Sigmoid colon (tissue), 4 donors: Measurements from ENCODE around the gene LEMD2.

Source experiments
- POLR2AphosphoS5 ChIP-seq, 4 donors: sonication (generic); formaldehyde crosslinking; IDR thresholded peaks; one replicate each; pipeline ENCODE4 v1.6.1; 2017; ENCODE audit warnings: antibody characterized with exemption in 4 of 4
- TF ChIP-seq, protein P1 (sequence below), 4 experiments: fragments of 450-650 bp in 3 of 4; fragments of 200-600 bp in 1 of 4; IDR thresholded peaks; one replicate each; pipeline ENCODE4 v1.5.1; 2016 to 2019; ENCODE audit warnings: antibody characterized with exemption in 4 of 4, mild to moderate bottlenecking in 3 of 4, moderate library complexity in 2 of 4

DNA sequence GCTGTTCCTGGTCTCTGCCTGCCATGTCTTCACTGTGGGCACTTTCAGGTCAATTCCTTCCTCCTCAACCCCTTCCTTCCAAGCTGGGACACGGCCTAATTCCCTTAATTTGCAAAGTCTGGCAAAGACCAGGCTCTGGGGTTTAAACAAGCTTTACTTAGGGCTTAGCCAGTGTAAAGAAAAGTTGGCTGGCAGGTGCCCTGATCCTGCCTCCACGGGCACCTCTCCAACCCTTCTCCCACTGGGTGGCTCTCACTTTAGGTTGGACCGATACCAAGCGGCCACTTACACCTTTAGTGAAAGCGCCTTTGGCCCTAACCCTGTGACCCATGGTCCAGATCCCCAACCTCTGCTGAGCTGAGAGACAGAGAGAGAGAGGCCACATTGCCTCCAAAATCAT, 28.6 kb upstream of the LEMD2 start:
- TF ChIP-seq, protein P1, sequence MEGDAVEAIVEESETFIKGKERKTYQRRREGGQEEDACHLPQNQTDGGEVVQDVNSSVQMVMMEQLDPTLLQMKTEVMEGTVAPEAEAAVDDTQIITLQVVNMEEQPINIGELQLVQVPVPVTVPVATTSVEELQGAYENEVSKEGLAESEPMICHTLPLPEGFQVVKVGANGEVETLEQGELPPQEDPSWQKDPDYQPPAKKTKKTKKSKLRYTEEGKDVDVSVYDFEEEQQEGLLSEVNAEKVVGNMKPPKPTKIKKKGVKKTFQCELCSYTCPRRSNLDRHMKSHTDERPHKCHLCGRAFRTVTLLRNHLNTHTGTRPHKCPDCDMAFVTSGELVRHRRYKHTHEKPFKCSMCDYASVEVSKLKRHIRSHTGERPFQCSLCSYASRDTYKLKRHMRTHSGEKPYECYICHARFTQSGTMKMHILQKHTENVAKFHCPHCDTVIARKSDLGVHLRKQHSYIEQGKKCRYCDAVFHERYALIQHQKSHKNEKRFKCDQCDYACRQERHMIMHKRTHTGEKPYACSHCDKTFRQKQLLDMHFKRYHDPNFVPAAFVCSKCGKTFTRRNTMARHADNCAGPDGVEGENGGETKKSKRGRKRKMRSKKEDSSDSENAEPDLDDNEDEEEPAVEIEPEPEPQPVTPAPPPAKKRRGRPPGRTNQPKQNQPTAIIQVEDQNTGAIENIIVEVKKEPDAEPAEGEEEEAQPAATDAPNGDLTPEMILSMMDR (IDR thresholded peaks at IDR 0.05), result no peak
- TF ChIP-seq POLR2AphosphoS5 (IDR thresholded peaks at IDR 0.05), result no peak
